GM18867 (cell line): ENCODE data around the gene FLRT1.

Experiments
- ATAC-seq: cut with Tn5 transposase; IDR thresholded peaks from one replicate; pipeline ENCODE4 v1.9.1; 2021; ENCODE audit warnings: mild to moderate bottlenecking, moderate library complexity; ENCODE audit not compliant: unreplicated experiment

Gene FLRT1

GRCh38 chr11:64023712-64024710, 11.7 kb upstream of the FLRT1 start:
- ATAC-seq = no peak

GRCh38 chr11:64025205-64025604, 10.5 kb upstream of the FLRT1 start:
- ATAC-seq = no peak

- ATAC-seq = no peak
These were observed 9.0 kb upstream of the FLRT1 start for GRCh38 chr11:64026575-64027205.

- ATAC-seq = no peak
These were observed 7.9 kb upstream of the FLRT1 start for GRCh38 chr11:64027651-64028397.

- ATAC-seq = no peak
These were observed 7.2 kb upstream of the FLRT1 start for GRCh38 chr11:64028398-64029115.

- no peak for ATAC-seq
These were observed 6.0 kb upstream of the FLRT1 start for GRCh38 chr11:64029773-64030172.

GRCh38 chr11:64031001-64031400, 4.7 kb upstream of the FLRT1 start:
- ATAC-seq = no peak

GRCh38 chr11:64032050-64032449, 3.7 kb upstream of the FLRT1 start:
- no peak for ATAC-seq

- no peak for ATAC-seq
These were observed 1.3 kb upstream of the FLRT1 start for GRCh38 chr11:64034411-64034811.

- no peak for ATAC-seq
These were observed 628 bp upstream of the FLRT1 start for GRCh38 chr11:64035081-64035524.

- no peak for ATAC-seq
These were observed 626 bp downstream of the FLRT1 start for GRCh38 chr11:64036087-64037026.

- ATAC-seq = no peak
These were observed 1.4 kb downstream of the FLRT1 start for GRCh38 chr11:64037027-64037634.

- ATAC-seq = no peak
These were observed 2.8 kb downstream of the FLRT1 start for GRCh38 chr11:64038500-64038899.

- no peak for ATAC-seq
These were observed 3.4 kb downstream of the FLRT1 start for GRCh38 chr11:64039012-64039665.

- ATAC-seq = no peak
These were observed 5.1 kb downstream of the FLRT1 start for GRCh38 chr11:64040684-64041322.

- no peak for ATAC-seq
These were observed 6.1 kb downstream of the FLRT1 start for GRCh38 chr11:64041846-64042245.

- ATAC-seq = no peak
These were observed 6.6 kb downstream of the FLRT1 start for GRCh38 chr11:64042301-64042700.

GRCh38 chr11:64043545-64043944, 7.8 kb downstream of the FLRT1 start:
- no peak for ATAC-seq
